HG02763 (cell line): ENCODE results near the gene NUTM1.
"Not testable (repeated sequence)": the region's sequence is repeated elsewhere in the genome, so short reads cannot be mapped to it uniquely, and the experiment has no call there.

Source experiments
- ATAC-seq: cut with Tn5 transposase; IDR thresholded peaks from one replicate; pipeline ENCODE4 v1.9.1; 2021; ENCODE audit warnings: mild to moderate bottlenecking, moderate library complexity; ENCODE audit not compliant: unreplicated experiment

NUTM1 gene

DNA sequence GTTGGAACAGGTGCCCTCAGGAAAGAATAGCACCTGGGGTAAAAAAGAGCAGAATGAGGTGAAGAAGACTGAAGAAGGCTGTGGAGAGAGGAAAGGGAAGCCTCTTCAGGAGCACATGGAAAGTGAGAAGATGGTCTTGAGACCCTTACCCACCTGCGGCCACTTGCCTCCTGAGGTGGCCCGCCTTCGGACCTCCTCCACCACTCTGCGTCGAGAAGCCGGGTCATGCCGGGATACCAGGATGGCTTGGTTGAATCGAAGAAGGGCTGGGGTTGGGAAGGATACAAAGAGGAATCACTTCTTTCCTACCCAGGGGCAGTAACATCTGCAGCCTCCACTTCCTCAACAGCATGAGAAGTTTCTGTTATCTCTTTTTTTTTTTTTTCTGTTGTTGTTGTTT is 20.9 kb downstream of the NUTM1 start:
- no peak for ATAC-seq

- ATAC-seq: no peak
Observed at GRCh38 chr15:34365091-34365825, 22.1 kb downstream of the NUTM1 start.

DNA sequence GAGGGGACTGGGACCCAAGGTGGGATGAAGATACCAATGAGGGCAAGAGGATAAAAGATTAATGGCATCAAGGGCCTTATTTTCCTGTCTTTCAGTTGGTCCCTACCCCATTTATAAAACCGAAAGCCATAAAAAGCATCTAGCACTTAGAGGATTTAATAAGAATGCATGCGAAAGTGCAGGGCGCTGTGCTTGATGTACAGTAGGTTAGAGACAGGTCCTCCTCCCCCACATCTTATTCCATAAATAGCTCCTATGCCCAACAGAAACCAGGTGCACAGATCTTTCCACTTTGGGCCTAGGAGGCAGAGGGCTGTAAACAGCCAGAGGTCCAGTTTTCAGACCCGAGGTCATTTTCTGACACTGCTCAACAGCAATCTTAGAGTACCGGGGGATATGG is 22.7 kb downstream of the NUTM1 start:
- no peak for ATAC-seq

DNA sequence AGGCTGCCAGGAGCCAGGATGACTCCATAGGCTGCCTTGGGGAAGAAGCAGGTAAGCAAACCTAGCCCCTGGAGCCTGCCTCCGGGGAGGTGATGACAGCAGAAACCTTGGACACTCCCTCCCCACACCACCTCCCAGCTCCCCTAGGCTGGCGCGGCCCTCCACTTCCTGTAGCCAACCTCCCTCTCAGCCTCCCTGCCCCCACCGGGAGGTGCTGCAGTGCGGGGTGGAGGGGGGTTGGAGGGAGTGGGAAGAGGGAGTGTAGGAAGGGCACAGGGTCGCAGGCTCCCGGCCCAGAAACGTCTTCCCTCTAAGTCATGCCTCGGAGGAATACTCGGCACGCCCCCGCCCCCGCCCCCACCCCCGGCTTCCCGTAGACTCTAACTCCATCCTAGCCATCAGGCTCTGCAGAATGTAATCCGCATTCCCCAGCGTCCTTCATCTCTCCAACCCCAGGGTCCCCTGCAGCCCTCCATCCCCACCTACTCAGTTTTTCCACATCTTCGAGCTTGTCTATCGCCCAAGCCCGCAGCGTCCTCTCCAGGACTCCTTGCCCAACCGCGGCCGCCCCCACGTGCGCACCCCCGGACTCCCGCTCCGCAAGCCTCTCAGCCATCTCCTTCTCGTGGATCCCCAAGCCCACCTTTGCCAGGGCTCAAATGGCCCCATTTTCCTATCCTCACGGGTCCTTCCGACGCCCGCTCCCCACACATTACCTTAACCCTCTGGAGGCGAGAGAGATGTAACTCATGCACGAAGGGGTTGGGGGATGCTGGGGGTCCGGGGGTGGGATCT is 23.4 kb downstream of the NUTM1 start:
- no peak for ATAC-seq

DNA sequence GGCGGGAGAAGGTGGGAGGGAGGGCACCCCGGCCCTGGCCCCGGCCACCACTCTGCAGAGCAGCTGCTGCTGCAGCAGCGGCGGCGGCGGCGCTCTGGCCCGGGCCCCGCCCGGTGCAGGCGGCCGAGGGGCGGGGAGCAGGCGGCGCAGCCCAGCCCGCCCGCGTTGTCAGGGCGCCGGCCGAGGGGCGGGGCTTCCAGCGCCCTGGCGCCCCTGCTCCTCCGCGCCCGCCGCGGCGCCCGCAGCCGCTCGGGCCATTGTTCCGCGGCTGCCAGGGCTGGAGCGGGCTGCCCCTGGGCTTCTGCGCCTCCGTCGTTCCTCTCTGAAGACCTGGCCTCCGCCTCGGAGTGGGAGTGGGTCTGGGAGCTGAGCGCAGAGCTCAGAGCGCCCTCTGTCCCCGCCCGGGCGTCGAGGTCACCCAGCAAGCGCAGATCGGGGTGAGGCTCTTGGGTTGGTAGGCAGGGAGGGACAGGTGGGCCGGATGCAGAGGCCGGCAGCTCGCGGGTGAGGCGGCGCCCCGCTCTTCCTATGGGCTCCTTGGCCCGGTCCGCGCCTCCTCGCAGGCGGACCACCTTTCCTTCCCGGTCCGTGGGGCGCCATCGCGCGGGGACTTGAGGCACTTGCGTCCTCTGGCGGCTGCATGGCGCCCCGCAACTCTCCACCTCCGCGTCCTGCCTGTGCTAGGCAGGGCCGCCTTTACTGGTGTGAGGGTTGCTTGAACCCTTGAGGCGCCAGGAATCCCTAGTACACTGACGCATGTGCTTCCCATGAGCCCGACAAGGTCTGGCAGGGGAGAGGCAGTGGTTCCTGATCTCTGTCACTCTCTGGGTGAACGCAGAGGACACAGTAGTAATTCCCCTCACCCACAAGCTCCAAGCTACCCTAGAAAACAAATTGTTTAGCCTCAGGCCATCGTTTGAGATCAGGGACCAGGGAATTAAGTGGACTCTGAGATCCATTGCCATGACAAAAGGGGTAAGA is 24.3 kb downstream of the NUTM1 start, which contains the start of gene LPCAT4:
LPCAT4 (minus strand) TSS at position 96 of the 981 bp plus-strand sequence. CDS start 96 bp downstream, outside the sequence.
- ATAC-seq: peak; percentile 76

DNA sequence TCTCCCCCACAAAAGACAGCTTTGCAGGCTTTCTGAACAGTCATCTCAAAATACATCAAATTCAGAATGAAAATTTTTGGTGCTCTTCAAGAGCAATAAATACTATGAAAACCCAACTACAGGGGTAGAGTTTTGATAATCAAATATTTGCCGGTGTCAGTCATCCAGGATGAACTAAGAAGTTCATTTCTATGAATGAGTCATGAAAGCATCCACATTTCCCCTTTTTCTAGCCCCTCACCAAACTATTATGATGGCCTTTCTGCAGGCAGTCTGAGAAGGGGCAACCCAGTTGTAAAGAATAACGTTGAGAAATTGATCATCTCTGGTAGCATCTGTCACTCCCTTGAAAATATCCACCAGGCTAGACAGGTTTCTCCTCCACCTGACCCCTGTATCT is 27.0 kb downstream of the NUTM1 start:
- no peak for ATAC-seq

DNA sequence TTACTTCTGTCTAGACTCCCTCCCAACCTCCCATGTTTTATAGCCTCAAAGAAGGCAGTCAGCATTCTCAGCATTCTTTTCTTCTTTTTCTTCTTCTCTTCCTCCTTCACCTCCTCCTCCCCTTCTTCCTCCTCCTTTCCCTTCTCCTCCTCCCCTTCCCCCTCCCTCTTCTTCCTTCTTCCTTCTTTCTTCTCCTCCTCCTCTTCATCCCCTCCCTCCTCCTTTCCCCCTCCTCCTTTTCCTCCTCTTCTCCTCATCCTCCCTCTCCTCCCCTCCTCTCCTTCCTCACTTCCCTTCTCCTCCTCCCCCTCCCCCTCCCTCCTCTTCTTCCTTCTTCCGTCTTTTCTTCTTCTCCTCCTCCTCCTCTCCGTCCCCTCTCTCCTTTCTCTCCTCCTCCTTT is 27.5 kb downstream of the NUTM1 start:
- no peak for ATAC-seq

DNA sequence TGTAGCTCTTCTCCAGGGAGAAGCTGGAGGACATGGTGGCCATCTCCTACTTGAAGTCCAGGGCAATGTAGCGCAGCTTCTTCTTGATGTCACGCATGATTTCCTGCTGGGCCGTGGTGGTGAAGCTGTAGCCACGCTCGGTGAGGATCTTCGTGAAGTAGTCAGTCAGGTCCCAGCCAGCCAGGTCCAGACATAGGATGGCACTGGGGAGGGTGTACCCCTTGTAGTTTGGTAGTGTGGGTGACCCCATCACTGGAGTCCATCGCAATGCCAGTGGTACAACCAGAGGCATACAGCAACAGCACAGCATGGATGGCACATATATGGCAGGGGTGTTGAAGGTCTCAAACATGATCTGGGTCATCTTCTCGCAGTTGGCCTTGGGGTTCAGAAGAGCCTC is 30.8 kb downstream of the NUTM1 start:
- ATAC-seq: no peak

DNA sequence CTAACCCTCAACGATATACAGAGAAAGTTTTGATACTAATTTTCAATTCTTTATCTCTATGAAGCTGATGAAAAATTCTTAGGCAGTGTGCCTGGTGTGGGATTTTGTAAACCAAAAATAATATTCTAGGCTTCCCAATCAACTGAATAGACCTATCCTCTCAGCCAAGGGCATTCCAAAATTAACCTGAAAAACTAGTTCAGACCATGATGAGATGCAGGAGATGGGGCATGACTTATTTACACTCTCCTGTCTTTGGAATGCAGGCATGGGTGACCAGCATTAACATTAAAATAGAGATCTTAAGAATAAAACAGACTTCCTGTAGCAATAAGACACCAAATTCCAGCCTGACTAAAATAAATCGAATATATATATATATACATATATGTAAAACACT is 31.7 kb downstream of the NUTM1 start:
- ATAC-seq: no peak

DNA sequence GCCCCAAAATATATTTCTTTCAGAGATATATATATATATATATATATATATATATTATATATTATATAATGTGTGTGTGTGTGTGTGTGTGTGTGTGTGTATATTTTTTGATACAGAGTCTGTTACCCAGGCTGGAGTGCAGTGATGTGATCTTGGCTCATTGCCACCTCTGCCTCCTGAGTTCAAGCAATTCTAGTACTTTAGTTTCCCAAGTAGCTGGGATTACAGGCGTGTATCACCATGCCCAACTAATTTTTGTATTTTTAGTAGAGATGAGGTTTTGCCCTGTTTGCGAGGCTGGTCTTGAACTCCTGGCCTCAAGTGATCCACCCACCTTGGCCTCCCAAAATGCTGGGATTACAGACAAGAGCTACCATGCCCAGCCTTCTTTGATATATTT is 32.4 kb downstream of the NUTM1 start:
- ATAC-seq: not testable (repeated sequence)

DNA sequence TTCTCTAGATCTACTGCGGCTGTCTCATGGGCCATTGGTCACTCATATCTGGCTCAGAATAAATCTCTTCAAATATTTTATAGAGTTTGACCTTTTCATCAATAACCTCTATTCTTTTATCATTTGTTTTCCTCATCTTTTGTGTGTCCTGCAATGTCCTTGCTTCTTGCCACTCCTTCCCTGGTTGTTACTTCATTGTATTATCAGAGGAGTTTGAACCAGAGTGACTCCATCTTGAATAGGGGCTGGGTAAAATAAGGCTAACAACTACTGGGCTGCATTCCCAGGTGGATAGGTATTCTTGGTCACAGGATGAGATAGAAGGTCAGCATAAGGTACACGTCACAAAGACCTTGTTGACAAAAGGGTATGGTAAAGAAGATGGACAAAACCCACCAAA is 33.7 kb downstream of the NUTM1 start:
- ATAC-seq: no peak

DNA sequence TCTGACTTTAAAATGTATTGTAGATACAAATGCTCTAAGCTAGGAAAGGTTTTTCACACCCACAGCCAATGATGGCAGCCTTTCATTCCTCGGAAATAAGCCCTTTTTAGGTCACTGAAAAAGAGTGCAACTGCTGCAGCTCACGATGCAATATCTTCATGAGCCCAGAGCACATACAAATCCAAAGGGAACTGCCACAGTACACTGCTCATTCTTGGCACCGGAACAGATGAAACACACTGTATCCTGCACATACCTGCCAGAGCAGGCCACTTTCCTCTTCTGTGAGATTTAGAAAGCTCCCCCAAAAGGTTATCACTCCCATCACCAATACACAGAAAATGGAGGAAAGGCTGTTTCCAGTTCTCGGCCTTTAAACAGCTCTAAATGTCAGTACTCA is 37.4 kb downstream of the NUTM1 start:
- ATAC-seq: not testable (repeated sequence)

GRCh38 chr15:34381829-34382521 is 38.9 kb downstream of the NUTM1 start:
- not testable (repeated sequence) for ATAC-seq

- ATAC-seq: not testable (repeated sequence)
Observed at GRCh38 chr15:34389594-34390086, 46.5 kb downstream of the NUTM1 start.

DNA sequence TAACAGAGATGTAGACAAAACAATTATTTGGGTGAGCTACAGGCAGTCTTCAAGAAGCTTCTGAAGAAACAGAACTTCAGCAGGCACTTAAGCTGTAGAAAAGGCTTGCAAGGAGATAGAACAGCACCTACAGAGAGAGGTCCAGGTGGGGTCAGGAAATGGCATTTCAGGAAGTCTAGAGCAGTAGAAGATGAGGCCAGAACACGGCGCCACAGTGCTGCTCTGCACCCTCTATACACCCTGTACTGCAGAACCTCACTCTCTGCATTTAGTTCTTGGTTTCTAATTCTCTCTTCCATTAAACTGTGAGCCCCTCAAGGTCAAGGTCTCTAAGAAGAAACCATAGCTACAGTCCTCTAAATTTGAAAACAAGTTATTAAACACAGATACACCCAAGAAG is 49.9 kb downstream of the NUTM1 start:
- ATAC-seq: not testable (repeated sequence)

DNA sequence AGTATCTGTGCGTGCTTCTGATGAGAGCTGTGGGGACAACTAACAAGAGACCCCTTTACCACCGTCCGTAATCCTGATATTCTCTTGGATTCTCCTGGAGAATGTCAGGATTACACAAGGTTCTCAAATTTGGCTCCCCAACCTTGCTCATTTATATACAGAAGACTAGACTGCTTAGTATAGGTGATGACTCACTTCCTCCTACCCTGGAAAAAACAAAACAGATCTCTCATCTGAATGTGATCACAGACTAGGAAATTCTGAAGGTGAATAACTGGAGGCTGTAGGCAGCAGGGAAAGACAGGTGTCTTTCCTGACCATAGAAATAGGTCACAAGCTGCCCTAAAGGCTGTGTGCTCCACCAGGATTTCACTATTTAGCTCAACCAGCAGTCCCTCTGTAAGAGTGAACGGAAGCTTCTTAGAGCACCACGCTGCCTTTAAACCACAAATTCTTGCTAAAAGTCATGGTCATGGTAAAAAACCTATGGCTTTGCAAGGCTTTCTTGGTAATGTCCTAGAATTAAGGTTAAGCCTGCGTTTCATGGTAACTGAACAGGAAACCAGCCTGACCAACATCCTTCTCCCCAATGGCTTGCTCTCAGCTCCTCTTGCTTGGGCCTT is 54.6 kb downstream of the NUTM1 start:
- ATAC-seq: not testable (repeated sequence)

- not testable (repeated sequence) for ATAC-seq
Observed at GRCh38 chr15:34403160-34403598, 60.1 kb downstream of the NUTM1 start.

GRCh38 chr15:34403899-34404298 is 60.8 kb downstream of the NUTM1 start:
- not testable (repeated sequence) for ATAC-seq
